LNCAP (cell line): ENCODE data around the gene NTRK3.

Experiments used
- TF ChIP-seq, protein P1 (sequence below): fragments of 450-650 bp; IDR thresholded peaks from 2 replicates; pipeline ENCODE4 v1.5.1; 2017; ENCODE audit warnings: mild to moderate bottlenecking

The NTRK3 gene

GRCh38 chr15:88131937-88132336 is 124.6 kb downstream of the NTRK3 start:
- TF ChIP-seq, protein P1, sequence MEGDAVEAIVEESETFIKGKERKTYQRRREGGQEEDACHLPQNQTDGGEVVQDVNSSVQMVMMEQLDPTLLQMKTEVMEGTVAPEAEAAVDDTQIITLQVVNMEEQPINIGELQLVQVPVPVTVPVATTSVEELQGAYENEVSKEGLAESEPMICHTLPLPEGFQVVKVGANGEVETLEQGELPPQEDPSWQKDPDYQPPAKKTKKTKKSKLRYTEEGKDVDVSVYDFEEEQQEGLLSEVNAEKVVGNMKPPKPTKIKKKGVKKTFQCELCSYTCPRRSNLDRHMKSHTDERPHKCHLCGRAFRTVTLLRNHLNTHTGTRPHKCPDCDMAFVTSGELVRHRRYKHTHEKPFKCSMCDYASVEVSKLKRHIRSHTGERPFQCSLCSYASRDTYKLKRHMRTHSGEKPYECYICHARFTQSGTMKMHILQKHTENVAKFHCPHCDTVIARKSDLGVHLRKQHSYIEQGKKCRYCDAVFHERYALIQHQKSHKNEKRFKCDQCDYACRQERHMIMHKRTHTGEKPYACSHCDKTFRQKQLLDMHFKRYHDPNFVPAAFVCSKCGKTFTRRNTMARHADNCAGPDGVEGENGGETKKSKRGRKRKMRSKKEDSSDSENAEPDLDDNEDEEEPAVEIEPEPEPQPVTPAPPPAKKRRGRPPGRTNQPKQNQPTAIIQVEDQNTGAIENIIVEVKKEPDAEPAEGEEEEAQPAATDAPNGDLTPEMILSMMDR = no peak

DNA sequence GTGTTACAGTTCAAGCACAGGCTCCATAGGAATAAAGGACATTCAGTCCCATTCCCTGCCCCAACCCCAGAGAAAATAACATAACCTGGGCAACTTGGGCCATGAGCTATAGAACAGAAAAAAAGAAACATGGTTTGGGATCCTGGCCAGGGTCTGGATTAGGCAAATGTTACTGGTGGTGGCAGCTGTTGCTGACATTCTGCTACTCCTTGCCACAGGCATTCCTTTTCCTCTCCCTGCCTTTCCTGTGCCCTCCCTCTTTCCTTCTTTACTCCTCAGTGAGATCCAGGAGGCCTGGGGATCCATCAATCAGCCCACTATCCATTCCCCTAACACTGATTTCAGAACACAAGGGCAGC is 129.1 kb downstream of the NTRK3 start:
- TF ChIP-seq, protein P1 = no peak

GRCh38 chr15:88126695-88127431 is 129.7 kb downstream of the NTRK3 start:
- TF ChIP-seq, protein P1 = no peak

DNA sequence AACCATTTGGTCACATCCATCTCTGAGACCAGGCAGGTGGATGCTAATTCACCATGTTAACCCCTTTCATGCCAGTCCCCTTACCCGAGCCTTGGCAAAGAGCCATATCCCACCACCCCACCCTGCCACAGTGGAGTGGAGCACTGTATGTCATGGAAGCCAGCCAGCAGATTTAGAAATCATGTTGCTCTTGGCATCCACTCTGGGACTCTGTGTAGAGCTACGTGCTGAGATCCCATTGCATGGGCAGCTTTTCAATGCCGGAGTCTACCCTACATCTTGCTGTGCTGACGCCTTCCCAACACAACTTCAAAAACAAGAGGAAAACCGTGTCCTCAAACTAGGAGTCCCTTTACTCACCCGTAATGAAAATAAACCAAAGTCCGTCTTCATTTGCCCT is 131.0 kb downstream of the NTRK3 start:
- TF ChIP-seq, protein P1 = no peak

GRCh38 chr15:88124199-88124598 is 132.3 kb downstream of the NTRK3 start:
- TF ChIP-seq, protein P1 = no peak

- TF ChIP-seq, protein P1 = no peak
These were observed 134.5 kb downstream of the NTRK3 start for GRCh38 chr15:88121968-88122530.

DNA sequence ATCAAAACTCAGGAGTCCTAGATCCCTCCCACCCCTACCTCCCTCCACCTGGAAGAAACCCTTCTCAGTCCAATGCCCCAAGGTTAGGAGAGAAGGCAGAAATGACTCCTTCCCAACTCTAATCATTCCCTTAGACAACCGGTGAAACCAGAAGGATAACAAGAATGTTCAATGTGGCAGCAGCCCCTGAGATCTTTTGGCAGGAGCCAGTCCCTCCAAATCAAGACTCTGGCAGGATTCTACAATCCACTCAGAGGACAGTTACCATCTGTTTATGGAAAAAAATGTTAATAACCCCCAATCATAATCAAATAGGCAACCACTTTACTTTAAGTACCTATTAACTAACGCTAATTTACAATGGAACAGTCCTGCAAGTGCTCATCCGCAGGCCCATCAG is 136.5 kb downstream of the NTRK3 start:
- TF ChIP-seq, protein P1 = no peak
